Upper lobe of left lung (tissue), 6 donors: ENCODE measurements around the gene GDPD2. TPM values are rescaled to one million over a fixed set of nuclear protein-coding genes. Genes with fewer than 3 reads are reported as not detected.

ENCODE experiments used
- ATAC-seq, 2 donors: fragments of 200-7000 bp; cut with Tn5 transposase; one replicate each; pipeline ENCODE4 v1.9.1; 2022; ENCODE audit warnings: mild to moderate bottlenecking in 2 of 2, moderate library complexity in 2 of 2; ENCODE audit not compliant: low FRiP score in 2 of 2
- DNase-seq, 2 donors: peaks; one replicate each; pipeline ENCODE4 v3.0.0-alpha.2; 2019 to 2020
- H3K27ac ChIP-seq, 4 donors: fragments of 200-600 bp; sonication (generic); one replicate each; pipeline ENCODE4 v1.5.1; 2016 to 2019
- H3K27me3 ChIP-seq, 4 donors: fragments of 200-600 bp; sonication (generic); one replicate each; pipeline ENCODE4 v1.5.1; 2017 to 2019
- H3K36me3 ChIP-seq, 4 donors: fragments of 200-600 bp; sonication (generic); one replicate each; pipeline ENCODE4 v1.5.1; 2016 to 2019
- H3K4me1 ChIP-seq, 4 donors: fragments of 200-600 bp; sonication (generic); one replicate each; pipeline ENCODE4 v1.5.1; 2018 to 2019
- H3K4me3 ChIP-seq, 4 donors: fragments of 200-600 bp; sonication (generic); one replicate each; pipeline ENCODE4 v1.5.1; 2017 to 2019; ENCODE audit warnings: mild to moderate bottlenecking in 2 of 4, moderate library complexity in 1 of 4
- H3K9me3 ChIP-seq, 4 donors: fragments of 200-600 bp; sonication (generic); one replicate each; pipeline ENCODE4 v1.5.1; 2018 to 2019
- EP300 ChIP-seq, 4 donors: sonication (generic); formaldehyde crosslinking; IDR thresholded peaks; one replicate each; pipeline ENCODE4 v1.5.1; 2017; ENCODE audit warnings: antibody characterized with exemption in 4 of 4, control low read depth in 2 of 4
- POLR2A ChIP-seq, 4 donors: fragments of 450-650 bp; IDR thresholded peaks; one replicate each; pipeline ENCODE4 v1.5.1; 2016 to 2017; ENCODE audit warnings: antibody characterized with exemption in 4 of 4, mild to moderate bottlenecking in 2 of 4
- POLR2AphosphoS5 ChIP-seq, 2 donors: sonication (generic); formaldehyde crosslinking; IDR thresholded peaks; one replicate each; pipeline ENCODE4 v1.5.1; 2017; ENCODE audit warnings: antibody characterized with exemption in 2 of 2
- WGBS, 2 donors: methylation state at CpG; one replicate each; pipeline ENCODE4 v1.1.5; 2017 to 2018; 5-methylcytosine and 5-hydroxymethylcytosine counted together
- total RNA-seq, 6 donors: library from RNA; depleted of rRNA in 4 of 6; stranded (reverse); fragments of >200 nt in 4 of 6; gene quantifications; one replicate each; pipeline versions ENCODE4 v1.1.0 to v1.2.1, GENCODE V29; 2016 to 2021
- TF ChIP-seq, protein P1 (sequence below), 6 experiments: fragments of 450-650 bp in 4 of 6; fragments of 200-600 bp in 2 of 6; sonication (generic) in 2 of 6; IDR thresholded peaks; one replicate each; pipeline ENCODE4 v1.5.1; 2016 to 2019; ENCODE audit warnings: antibody characterized with exemption in 6 of 6
- donor health status: DM: no; HTN: no; CAD: no; lungs with moderate emphysema.
- donor health status: DM: no; HTN: yes; CAD: no; lungs with severe emphysema.

Gene GDPD2
- total RNA-seq, 6 donors from 2014 or later: not detected

DNA sequence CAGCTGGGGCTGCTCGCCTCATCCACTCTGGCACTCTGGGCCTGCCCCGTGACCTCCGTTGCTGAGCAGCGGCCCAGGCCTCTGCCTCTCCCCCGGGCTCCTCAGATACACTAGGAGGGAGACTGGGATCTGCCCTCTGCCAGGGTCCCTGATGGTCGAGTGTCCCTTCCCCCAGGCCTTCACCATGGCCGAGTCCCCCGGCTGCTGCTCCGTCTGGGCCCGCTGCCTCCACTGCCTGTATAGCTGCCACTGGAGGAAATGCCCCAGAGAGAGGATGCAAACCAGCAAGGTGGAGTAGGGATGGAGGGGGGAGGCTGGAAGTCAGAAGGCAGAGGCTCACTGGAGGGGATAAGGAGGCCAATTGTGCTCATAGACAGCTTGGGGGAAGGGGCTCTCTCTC, 1.7 kb downstream of the GDPD2 start:
- no peaks in the 10 kb centered on the region for H3K27me3 ChIP-seq
- H3K4me1 ChIP-seq: no peaks in the 10 kb centered on the region
- no peak for ATAC-seq
- no peaks in the 10 kb centered on the region for H3K36me3 ChIP-seq
- no peak overlapping the region for H3K27ac ChIP-seq
- WGBS, 2 donors: 83% methylated on average over 10 of the region's 10 CpGs; no CpG with 5 or more reads in 1 of the 2 donors
- peak in 1 of 2 donors; percentile 44 for DNase-seq
- H3K9me3 ChIP-seq: no peaks in the 10 kb centered on the region
- H3K4me3 ChIP-seq: no peak overlapping the region
- TF ChIP-seq POLR2A (IDR thresholded peaks at IDR 0.05): no peak
- TF ChIP-seq POLR2AphosphoS5 (IDR thresholded peaks at IDR 0.05): no peak
- TF ChIP-seq EP300 (IDR thresholded peaks at IDR 0.05): no peak
- TF ChIP-seq, protein P1, sequence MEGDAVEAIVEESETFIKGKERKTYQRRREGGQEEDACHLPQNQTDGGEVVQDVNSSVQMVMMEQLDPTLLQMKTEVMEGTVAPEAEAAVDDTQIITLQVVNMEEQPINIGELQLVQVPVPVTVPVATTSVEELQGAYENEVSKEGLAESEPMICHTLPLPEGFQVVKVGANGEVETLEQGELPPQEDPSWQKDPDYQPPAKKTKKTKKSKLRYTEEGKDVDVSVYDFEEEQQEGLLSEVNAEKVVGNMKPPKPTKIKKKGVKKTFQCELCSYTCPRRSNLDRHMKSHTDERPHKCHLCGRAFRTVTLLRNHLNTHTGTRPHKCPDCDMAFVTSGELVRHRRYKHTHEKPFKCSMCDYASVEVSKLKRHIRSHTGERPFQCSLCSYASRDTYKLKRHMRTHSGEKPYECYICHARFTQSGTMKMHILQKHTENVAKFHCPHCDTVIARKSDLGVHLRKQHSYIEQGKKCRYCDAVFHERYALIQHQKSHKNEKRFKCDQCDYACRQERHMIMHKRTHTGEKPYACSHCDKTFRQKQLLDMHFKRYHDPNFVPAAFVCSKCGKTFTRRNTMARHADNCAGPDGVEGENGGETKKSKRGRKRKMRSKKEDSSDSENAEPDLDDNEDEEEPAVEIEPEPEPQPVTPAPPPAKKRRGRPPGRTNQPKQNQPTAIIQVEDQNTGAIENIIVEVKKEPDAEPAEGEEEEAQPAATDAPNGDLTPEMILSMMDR (IDR thresholded peaks at IDR 0.05): no peak

DNA sequence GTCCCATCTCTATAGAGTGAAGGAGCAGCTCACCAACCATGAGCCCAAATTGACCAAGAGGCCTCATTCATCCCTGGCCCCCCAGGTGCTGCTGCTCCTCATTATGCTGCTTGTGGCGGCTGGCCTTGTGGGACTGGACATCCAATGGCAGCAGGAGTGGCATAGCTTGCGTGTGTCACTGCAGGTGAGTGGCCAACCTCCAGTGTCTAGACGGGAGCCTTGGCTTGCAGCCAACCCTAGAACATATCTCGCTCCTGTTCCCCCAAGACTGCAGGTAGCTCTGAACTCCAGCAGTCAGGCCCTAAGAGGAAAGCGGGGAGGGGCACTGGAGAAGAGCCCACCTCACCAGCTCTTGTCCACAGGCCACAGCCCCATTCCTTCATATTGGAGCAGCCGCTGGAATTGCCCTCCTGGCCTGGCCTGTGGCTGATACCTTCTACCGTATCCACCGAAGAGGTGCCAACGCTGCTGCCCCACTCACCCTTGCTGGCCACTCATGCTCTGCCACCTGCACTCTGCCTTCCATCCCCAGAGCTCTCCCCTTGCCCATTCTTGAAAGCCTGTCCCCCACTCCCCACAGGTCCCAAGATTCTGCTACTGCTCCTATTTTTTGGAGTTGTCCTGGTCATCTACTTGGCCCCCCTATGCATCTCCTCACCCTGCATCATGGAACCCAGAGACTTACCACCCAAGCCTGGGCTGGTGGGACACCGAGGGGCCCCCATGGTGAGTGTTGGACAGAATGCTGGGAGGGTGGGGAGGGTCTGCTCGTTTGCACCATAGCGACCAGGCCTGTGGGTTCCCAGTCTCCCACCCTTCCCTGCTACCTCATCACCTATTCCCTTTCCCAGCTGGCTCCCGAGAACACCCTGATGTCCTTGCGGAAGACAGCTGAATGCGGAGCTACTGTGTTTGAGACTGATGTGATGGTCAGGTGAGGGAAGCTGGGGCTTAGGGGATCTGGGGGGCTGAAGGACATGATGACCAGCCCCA, 3.5 kb downstream of the GDPD2 start:
- ATAC-seq (no peak), DNase-seq (no peak)
- Histone ChIP-seq H3K4me1 (no peaks in the 10 kb centered on the region), H3K36me3 (no peaks in the 10 kb centered on the region), H3K27ac (no peak overlapping the region), H3K27me3 (no peaks in the 10 kb centered on the region), H3K4me3 (no peak overlapping the region), H3K9me3 (no peaks in the 10 kb centered on the region)
- TF ChIP-seq EP300 (IDR thresholded peaks at IDR 0.05): no peak
- TF ChIP-seq POLR2A (IDR thresholded peaks at IDR 0.05): no peak
- TF ChIP-seq, protein P1 (IDR thresholded peaks at IDR 0.05): no peak
- no peak for TF ChIP-seq POLR2AphosphoS5 (IDR thresholded peaks at IDR 0.05)
- 83 to 86% methylated on average over 6 to 15 of the region's 15 CpGs for WGBS, 2 donors

DNA sequence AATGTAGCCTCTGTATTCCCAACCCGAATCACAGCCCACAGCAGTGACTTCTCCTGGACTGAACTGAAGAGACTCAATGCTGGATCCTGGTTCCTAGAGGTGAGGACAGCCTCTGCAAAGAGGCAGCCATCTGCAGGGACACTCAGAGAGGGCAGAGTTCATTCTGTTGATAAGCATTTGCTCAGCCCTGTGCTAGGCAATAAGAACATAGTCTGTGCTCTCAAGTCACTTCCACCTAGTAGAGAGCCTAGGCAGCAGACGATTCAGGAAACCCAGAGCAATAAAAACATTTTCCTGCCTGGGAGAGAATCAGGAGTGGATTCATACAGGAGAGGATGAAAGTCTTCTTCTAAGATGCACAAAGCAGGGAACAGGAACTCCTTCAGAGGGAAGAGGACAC, 4.3 kb downstream of the GDPD2 start:
- WGBS, 2 donors: 58 to 64% methylated on average over 2 of the region's 2 CpGs
- no peaks in the 10 kb centered on the region for H3K36me3 ChIP-seq
- H3K27ac ChIP-seq: no peak overlapping the region
- H3K9me3 ChIP-seq: no peaks in the 10 kb centered on the region
- ATAC-seq (no peak), DNase-seq (no peak)
- H3K27me3 ChIP-seq: no peaks in the 10 kb centered on the region
- no peaks in the 10 kb centered on the region for H3K4me1 ChIP-seq
- no peak overlapping the region for H3K4me3 ChIP-seq
- TF ChIP-seq, protein P1 (IDR thresholded peaks at IDR 0.05): no peak
- TF ChIP-seq POLR2A (IDR thresholded peaks at IDR 0.05): no peak
- no peak for TF ChIP-seq POLR2AphosphoS5 (IDR thresholded peaks at IDR 0.05)
- no peak for TF ChIP-seq EP300 (IDR thresholded peaks at IDR 0.05)

DNA sequence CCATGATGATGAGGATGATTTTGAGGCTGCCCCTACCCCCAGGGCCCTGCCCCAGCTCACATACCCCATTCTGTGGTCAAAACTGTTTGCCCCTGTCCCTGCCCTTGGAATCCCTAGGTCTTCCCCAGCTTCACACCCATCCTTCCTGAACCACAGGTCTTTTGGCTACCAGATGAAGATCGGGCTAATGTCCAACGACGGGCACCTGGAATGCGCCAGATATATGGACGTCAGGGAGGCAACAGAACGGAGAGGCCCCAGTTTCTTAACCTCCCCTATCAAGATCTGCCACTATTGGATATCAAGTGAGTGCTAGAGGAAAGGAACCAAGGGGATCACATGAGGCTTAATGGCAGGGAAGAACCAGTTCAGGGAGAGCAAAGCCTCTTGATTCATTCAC, 6.6 kb downstream of the GDPD2 start:
- TF ChIP-seq, protein P1 (IDR thresholded peaks at IDR 0.05): no peak
- TF ChIP-seq POLR2AphosphoS5 (IDR thresholded peaks at IDR 0.05) (no peak), EP300 (IDR thresholded peaks at IDR 0.05) (no peak), POLR2A (IDR thresholded peaks at IDR 0.05) (no peak)
- Histone ChIP-seq H3K9me3 (no peaks in the 10 kb centered on the region), H3K4me1 (peaks cover 0 to under 1% (median 0%) of the 10 kb centered on the region in 4 donors), H3K27me3 (peaks cover 0 to 4% (median 0%) of the 10 kb centered on the region in 4 donors), H3K27ac (no peak overlapping the region), H3K4me3 (no peak overlapping the region), H3K36me3 (no peaks in the 10 kb centered on the region)
- 72 to 88% methylated on average over 3 to 6 of the region's 6 CpGs for WGBS, 2 donors
- DNase-seq: no peak
- ATAC-seq: no peak
